GM21825 (cell line): ENCODE data around the gene RETREG1.

ENCODE experiments used
- ATAC-seq: cut with Tn5 transposase; IDR thresholded peaks from one replicate; pipeline ENCODE4 v1.9.1; 2021; ENCODE audit warnings: mild to moderate bottlenecking, moderate library complexity; ENCODE audit not compliant: unreplicated experiment

RETREG1 gene

DNA sequence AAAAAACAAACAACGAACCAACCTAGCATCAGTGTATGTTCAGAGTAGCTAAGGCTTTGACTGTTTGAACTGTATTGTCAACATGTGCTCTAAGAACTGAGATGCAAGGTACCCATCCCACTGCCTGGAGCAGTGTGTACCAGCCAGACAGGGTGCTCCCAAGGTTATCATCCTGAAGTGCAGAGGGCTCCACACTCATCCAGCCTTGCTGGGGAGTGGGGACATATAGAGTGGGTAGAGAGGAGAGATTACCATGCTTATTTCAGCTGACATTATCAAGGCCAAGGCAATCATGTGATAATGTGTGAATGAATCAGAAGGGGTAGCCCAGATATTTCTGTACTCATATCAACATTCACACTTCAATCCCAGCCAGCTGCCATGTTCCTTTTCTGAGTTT is 82.5 kb downstream of the RETREG1 start:
- ATAC-seq: no peak

DNA sequence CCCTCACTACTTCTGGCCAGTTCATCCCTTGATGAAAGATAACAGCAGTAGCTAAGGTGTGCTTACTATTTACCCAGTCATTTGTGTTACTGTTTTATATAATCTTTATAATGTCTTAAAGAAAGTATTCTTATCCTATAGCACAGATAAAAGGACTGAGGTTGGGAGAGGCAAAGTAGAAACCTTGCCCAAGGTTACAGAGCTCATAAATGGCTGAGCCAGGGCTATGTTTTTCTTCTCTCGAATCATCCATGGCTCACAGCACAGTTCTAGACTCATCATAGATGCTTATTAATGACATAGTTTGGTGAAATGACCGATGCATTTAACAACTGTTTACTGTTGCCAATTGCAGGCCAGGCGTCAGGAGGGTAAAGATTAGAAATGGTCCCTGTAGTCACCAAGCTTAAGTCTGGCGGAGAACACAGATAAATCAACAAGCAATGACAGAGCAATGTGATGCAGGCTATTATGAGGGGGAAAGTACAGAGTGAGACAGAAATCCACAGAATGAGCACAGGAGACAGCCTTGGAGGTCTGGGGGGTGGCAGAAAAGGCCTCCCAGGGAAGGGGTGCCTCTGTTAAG is 85.6 kb downstream of the RETREG1 start:
- no peak for ATAC-seq

DNA sequence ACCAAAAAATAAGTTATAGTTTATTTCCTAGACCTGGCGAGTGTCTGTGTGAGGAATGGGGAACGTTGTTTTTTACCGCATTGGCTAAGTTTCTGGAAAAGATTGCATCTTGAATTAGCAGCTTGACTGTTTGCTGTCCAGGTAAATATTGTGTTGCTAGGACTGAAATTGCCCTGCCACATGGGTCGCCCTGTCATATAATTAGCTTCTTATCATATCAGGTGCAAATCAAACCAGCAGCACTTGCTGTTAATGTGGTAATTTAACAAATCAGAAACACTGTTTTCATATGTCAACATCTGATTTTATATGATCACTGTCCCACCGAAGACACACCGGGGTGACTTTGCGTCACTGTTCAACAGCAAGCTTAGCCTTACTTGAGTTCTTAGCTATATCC is 87.5 kb downstream of the RETREG1 start:
- ATAC-seq: no peak

DNA sequence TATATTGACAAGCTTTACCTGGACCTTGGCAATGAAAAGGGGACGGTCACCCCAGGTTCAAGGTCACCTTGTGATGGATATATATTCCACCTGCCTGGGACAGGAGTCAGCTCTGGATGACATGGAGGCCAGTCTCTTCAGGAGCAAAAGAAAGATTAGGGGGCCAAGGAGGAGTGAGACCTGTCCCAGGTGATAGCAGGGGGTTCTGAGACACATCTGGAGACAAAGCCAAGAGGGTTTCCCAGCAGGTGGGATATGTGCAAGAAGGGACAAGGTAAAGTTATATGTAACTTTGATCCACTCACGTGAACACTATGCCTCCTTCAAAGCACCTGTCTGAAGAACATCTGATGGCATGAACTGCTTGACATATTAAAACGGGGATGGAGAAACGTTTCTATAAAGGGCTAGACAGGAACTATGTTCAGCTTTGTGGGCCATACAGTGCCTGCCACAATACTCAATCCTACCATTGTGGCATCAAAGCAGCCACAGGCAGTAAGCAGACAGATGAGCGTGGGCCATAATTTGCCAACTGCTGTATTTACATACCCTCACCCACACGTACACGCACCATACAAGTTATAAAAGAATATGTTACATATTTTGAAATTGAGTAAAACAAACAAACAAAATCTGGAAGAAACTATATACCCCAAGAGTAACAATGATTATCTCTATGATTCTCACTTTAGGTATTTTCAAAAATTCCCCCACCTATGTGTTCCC is 88.3 kb downstream of the RETREG1 start:
- no peak for ATAC-seq

DNA sequence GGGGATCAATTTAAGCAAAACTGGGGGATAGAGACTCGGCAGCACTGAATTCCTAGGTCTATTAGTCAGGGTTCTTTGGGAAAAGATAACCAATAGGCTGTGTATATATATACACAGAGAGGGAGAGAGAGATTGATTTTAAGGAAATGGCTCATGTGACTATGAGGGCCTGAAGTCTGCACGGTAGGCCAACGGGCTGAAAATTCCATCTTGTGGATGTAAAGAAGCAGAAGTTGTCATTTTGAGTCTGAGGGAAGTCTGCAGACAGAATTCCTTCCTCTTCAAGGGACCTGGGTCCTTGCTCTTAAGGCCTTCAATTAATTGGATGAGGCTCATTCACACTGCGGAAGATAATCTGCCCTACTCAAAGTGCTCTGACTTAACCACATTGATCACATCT is 91.1 kb downstream of the RETREG1 start:
- ATAC-seq: no peak

DNA sequence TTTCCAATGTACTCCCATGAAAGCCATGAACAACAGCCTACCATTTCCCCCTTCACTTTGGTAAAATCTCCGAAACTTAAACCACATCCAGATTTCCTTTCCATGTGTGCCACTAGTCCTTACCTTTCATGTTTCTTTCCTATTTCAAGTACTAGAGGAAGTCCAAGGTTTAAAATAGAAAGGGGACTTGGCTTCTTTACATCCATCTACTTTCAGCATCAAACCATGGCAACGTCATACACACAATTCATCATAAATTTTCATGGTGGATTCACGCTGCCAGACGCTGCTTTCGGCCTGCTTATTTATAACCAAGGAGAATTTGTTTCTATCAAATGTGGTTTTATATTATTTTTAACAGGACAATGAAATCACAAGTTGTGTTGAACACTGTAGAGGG is 92.5 kb downstream of the RETREG1 start:
- ATAC-seq: no peak

DNA sequence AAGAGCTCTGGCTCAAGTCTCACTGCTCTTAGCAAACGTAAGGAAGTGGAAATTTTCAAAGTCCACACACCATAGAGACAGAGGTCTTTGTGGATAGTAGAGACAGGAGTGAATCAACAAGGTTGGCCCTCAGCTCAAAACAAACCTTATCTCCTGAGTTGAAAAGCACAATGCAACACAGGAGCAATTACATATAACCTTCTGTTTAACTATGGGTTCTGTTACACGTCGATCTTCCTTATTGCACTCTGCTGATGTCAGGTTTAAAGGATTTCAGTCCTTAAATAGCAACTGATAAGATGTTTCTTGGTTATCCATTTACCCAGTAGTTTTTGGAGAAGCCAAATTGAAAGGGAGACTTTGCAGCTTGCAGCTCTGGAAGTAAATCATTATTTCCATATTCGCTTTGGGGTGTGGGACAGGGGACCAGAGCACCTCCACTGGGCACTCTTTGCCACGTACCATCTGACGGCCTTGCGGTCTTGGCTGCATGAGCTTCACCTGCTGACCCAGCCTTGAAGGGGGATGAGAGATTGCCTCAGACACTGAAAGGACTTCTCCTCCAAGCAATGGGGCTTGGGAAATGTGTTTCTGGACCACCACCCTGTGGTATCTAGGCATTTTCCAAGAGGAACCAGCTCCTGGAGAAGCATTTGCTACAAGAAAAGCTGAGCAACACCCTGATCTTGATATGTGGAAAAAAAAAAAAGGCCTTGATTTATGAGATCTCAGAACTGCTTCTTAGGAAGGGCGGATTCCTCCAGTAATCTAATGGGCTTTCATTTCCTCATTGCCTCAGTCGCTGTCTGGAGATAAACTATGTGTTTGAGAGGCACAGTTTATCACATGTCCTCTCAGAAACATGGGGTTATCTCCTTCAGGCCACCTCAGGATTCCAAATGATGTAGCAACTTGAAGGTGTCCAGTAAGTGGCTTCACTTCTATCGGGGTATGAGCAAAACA is 95.0 kb downstream of the RETREG1 start:
- no peak for ATAC-seq

DNA sequence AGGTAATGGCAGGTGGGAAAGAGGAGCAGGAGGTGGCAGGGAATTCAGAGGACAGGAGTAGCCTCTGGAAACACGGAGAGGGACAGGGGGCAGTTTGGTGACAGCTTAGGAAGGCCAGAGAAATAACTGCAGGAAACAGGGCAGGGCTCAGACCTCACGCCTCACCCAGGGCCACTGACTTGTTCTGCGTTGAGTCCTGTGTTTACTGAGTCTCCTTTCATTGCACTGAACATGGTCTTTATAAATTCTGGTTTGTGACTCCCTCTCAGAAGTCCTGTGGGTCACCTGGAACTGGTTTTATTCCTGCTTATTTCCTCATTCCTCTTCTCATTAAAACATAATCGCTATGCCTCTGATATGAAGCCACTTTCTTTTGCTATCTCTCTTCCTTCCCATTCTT is 96.0 kb downstream of the RETREG1 start:
- ATAC-seq: no peak

DNA sequence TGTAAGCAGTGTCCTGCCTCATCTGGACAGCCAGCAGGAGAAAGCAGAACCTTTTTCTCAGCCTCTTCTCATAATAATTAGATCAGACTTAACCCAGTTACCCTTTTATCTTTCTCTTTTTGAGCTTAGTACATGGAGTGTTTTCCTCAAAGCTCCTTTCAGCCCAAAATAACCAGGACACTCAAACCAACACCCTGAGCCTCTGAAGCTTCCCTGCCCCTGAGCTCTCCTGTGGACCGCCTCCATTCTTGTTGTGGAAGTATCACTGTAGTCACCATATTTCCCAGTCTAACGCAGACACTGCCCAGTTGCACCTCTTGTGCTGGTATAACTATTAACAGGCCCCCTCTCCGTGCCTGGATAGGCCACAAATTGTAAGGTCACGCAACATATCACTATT is 97.4 kb downstream of the RETREG1 start:
- ATAC-seq: no peak

DNA sequence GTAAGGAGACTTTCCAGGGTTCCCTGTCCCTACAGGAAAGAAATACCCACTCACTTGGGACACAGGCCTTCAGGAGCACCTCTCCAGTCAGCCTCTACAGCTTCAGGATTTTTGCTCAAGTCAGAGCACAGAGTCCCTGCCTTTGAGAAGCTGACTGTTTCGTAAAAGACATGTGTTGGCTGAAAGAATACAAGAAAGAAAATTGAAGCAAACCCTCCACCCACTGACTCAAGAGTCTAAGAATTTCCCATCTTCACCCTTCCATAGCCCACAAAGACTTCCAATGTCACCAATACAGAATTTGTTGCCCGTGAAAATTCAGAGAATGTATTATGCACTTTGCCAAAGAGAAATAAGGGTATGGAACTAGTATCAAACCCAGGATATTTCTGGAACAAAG is 98.2 kb downstream of the RETREG1 start:
- no peak for ATAC-seq

DNA sequence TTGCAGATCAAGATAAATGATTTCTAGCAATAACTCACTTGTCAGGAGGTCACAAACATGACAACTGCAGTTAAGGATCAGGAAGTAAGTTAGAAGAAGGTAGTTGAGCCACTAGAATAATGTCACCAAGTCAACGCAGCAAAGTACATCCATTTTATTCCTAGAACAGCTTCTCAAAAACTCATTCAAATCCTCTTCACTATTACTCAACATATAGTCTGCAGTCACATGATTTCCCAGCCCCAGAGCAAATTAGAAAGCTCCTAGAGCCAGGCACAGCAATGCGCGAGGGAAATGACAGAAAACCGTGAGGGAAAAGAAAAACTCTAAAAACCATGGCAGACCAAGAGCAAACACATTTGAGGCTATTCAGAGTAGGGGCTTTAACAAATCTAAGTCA is 101.3 kb downstream of the RETREG1 start:
- no peak for ATAC-seq

DNA sequence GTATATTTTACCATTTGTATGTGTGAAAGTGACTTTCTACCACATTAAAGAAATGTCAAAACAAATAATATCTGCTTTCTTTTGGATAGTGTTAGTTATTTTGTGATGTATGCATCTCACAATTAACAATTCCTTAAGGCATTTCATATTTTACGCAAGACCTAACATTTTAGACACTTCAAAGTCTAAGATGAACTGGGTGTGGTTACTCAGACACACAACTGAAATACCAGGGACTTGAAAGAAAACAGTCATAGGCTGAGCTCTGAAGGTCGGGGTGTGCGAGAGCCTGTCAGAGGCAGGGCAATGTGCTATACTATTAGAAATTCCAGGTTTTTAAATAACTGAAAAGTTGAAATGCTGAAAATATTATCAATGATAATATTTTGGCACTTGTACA is 106.7 kb downstream of the RETREG1 start:
- no peak for ATAC-seq

DNA sequence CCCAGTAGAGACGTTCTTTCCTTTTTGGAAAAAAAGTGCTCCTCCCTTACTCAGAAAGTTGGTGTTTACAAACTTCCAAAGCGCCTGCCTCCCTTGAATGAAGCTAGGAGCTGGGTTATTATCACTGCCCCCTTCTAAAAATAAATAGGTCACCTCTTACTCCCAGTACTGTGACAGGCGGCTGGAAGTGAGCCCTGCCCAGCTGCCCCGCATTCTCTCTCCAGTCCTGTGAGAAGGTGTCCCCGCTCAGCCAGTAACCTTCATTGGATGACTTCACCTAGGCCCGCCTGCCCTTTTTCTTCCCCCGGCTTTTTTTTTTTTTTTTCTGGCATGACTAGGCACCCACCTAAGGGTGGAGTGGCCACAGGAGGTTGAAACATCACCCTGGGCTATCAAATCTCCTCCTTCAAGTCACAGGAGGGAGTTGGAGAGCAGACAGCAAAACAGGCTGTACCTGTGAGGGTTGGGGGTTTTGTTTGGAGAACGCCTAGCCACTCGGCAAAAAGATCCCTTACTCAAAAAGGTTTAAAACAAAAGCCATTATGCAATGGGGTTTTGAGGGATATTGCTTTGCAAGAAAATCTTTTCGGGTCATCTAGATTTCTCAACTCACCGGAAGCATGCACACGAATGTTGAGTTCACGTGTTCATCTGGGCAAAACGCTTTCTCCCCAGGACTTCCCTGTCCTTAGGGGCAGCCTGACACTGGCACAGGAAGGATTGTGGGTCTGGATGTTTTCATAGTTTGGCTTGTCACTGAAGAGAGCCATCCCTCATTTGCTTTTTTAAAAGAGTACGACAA is 107.9 kb downstream of the RETREG1 start:
- ATAC-seq: no peak

DNA sequence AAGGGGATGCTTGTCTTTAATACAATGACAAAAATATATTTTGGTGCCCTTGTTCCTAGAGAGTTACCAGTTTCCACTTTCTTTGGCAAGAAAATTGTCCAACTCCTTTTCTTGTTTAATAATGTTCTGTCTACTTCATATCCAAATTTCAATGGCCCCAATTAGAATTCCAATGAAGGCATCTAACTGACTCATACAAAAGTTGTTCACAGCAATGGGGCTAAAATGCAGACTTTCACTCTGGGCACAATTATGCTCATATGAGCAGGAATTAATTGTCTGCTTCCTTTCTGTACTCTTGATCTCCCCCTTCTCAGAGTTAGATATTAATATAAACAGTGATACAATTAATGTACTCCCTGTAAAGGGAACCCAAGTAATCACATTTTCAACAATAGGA is 109.1 kb downstream of the RETREG1 start:
- ATAC-seq: no peak

DNA sequence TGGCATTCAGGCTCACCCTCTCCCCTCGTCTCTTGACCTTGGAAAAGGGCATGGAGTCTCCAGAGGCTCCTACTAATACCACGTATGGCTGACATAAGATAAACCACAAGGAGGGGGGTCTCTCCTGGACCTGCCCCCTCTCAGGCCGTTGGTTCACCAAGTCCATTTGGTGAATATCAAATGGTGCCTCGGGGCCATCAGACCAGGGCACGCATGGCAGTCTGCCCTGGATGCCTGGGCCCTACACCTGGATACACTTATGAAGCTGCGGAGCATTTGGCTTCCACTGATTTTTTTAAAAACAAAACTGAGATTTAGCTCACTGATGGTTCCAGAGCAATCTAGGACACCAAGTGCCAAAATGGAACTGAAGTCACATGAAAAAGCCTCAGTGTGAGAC is 110.9 kb downstream of the RETREG1 start:
- ATAC-seq: no peak

DNA sequence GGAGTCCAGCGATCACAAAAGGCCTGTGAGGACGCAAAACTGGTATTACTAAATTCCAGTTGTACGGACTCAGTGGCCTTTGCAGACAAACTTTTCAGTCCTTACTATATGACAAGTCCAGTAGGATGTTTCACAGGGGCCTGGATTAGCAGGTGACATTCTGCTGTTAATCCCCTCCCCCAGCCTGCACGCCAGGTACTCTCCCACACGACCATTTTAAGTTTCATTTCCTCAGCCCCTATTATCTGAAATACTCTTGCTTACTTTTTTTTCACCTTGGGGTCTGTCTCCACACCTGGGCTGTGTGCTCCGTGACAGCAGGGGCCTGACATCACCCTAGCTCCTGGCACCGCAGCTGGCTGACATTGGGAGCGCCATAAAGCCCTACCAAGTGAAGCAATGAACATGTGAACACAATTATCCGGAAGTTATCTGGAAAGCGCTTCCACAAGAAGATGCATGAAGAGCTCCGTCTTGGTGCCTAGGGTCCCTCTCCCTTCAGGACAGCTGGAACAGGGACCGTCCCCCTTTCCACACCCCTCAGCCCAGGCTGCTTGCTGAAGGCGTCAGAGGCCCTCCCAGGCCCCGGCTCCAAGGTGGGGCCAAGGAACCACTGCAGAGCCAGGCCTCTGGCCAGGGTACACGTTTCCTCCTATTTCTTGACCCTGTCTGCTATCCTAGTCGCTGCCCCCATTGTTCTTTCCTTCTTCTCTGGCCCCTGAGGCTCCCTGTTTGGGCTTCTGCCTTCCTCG is 111.5 kb downstream of the RETREG1 start:
- no peak for ATAC-seq

DNA sequence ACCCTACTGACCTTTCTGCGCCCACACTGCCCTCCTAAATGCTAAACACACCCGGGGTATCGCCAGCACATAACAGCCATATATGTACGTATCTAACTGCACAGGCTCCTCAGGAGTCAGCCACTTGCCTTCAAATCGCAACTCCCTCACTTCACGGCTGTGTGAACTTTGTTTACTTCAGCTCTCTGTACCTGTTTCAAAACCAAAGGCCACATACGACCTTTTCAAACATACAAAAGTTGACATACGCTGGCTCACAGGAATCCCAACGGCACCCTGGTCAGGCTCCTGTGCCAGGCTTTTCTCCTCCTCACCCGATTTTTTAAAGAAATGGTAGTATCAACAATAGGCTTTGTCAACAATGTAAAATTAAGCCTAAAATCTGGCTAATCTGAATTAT is 112.2 kb downstream of the RETREG1 start:
- ATAC-seq: no peak

DNA sequence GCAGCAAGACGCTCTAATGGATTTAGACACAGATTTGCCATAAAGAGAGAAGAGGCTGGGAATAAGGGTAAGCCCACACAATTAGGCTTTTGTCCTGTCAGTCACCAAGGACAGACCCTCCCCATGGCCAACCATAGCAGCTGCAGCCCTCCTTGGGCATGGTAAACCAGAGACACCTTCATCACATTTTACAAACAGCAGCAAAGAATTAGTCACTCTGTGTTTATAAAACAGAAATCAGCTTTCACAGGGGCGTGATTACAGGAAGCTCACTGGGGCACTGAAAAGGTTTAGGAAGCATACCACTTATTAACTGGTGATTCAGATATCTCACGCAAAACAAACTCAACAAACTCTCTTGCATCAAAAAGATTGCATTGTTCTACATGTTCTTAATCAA is 113.9 kb downstream of the RETREG1 start:
- ATAC-seq: no peak

DNA sequence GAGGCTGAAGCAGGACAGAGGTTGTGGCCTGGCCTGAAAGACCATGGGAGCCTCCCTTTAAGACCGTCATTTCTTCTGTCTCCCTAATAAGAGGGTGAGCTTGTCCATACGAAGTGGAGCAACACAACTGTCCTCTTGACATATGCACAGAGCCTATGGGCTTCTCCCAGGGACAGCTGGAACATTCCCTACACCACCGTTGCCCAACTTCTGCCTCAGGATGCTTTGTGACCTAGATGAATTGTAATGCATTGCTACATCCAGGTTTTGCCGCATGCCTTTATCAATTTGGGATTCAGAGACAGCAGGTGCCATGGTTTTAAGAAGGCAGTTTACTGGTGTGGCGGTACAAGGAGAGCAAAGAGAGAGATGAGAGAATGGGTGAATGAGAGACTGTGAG is 116.8 kb downstream of the RETREG1 start:
- ATAC-seq: no peak

DNA sequence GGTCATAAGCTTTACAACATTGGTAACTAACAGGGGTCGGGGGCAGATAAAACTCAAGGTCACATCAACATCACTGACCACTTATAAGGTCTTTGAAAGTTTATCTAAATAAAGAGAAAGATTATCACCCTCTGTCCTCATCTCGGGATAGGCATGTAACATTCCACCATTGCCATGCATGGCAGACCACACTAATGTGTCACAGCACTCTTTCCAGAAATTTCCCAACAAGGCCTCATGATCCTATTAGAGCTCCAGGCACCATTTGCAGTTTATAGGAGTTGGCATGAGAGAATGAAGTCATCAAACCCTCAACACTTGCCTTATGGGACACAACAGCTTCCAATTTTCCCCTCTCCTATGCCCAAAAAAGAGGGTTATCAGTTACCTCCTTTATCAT is 119.3 kb downstream of the RETREG1 start:
- ATAC-seq: no peak
